HG02678 (cell line): ENCODE results near the gene ST7.

Experiments
- ATAC-seq: cut with Tn5 transposase; IDR thresholded peaks from one replicate; pipeline ENCODE4 v1.9.1; 2021; ENCODE audit warnings: mild to moderate bottlenecking, moderate library complexity; ENCODE audit not compliant: unreplicated experiment

ST7 gene

DNA sequence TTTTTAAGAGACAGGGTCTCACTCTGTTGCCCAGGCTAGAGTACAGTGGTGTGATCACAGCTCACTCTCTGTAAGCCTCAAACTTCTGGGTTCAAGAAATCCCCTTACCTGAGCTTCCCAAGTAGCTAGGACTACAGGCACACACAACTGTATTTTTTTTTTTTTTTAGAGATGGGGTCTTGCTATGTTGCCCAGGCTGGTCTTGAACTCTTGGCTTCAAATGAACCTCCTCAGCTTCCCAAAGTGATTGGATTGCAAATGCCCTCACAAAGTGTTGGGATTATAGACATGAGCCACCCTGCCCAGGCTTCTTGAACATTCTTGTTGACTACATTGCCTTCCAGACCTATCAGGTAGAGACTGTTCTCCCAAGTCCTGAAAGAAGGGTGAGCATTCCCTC is 296.9 kb downstream of the ST7 start:
- no peak for ATAC-seq

DNA sequence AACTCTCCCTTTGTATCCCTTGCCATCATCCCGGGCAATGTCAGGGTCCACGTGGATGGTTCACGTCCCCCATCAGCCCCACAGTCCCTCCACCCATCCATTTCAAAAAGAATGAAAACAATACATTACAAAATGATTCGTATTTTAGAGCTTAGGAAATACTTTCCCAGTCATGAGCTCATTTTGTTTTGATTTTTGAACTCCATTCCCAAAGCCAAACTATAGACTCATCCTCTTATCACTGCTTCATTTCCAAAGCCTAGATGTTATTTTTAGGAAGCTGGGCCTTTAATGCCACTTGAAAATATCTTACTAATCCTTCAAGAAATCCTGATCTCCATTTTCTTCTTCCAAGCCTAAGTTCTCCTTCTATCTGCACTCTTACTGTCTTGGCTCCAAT is 297.5 kb downstream of the ST7 start:
- ATAC-seq = no peak

GRCh38 chr7:117251687-117252086 is 298.4 kb downstream of the ST7 start:
- peak; percentile 60 for ATAC-seq

DNA sequence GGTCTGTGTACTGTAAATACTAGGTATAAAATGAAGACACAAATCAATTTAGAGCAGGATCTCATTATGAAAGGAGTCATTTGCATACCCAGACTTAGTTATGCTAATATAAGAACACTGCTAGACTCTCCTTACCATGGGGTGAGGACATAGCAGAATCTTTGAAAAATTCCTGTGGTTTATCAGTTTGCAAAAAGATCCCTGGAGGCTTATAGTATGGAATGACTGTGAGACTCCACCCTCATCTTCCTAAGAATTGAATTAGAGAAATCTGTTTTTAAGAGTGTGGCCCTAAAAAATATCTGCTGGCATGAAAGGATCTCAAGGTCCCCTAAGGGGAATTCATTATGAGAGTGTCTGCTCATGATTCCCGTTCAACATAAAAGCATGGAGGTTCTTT is 306.3 kb downstream of the ST7 start:
- ATAC-seq = peak; percentile 3

GRCh38 chr7:117262546-117262945 is 309.2 kb downstream of the ST7 start:
- no peak for ATAC-seq

GRCh38 chr7:117264716-117265115 is 311.4 kb downstream of the ST7 start:
- ATAC-seq = no peak

GRCh38 chr7:117269417-117269816 is 316.1 kb downstream of the ST7 start:
- ATAC-seq = no peak

GRCh38 chr7:117269886-117270285 is 316.6 kb downstream of the ST7 start:
- ATAC-seq = no peak

GRCh38 chr7:117270371-117270770 is 317.1 kb downstream of the ST7 start:
- no peak for ATAC-seq

DNA sequence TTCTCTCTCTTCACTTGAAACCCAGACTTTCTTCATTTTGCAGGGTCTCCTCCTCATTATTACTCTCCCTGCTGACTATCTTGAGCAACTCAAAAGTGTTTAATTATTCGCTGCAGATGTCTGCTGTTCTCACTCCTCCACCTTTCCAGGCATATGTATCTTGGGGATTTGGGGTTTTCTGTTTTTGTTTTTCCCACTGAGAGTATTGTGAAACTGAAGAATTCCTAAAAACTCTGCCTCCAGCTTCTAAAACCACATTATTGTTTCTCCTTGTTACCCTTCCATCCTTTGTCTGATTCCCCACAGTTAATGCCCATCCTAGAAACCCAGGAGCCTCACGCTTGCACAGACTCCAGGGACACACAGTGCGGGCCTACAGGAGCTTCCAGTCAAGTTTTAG is 318.3 kb downstream of the ST7 start:
- ATAC-seq = no peak

- no peak for ATAC-seq
These were observed 318.9 kb downstream of the ST7 start for GRCh38 chr7:117272017-117272759.

DNA sequence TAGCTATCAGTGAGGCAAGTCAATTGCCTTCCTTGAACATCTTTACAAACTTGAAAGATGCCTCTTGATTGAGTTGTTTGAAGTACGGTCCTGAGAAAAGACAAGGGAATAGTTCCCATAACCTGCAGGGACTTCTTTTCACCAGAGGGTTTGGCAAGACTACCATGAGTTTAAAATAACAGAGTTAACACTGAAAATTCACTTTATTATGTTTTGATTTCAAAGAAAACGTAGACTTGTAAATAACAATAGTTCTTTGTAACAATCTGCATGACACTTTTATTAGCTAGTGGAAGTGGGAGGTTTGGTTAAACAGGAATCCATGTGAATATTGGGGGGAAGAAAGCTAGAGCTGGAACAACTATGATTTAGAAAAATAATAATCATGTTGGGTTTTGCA is 320.0 kb downstream of the ST7 start:
- no peak for ATAC-seq

GRCh38 chr7:117273814-117274225 is 320.5 kb downstream of the ST7 start:
- no peak for ATAC-seq

DNA sequence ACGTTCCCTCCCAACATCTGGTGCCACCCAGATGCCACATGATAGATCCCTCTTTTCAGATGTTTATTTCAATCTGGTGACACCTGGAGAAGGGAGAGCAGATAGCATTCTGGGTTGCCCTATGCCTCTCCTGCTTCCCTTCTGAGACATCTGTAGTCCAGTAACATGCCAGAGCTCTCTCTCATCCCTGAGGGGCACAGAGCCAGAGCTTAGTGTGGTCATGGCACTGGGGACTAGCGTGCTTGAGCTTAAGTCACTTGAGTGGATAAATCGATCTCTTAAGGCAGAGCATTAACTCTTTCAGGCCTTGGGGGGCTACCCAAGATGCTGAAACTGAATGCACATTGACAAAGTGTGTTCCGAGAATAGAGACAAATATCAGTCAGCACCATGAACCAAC is 321.6 kb downstream of the ST7 start:
- ATAC-seq = no peak

- ATAC-seq = no peak
These were observed 324.3 kb downstream of the ST7 start for GRCh38 chr7:117277576-117277975.

- no peak for ATAC-seq
These were observed 324.7 kb downstream of the ST7 start for GRCh38 chr7:117278040-117278439.

GRCh38 chr7:117279203-117279602 is 325.9 kb downstream of the ST7 start:
- ATAC-seq = no peak
